ENCODE data around the gene TECPR1. TPM values are rescaled to one million over a fixed set of nuclear protein-coding genes. Genes with fewer than 3 reads are reported as not detected.

Gene TECPR1
- total RNA-seq, 4 donors from 2014 or later, result 19.6 to 61.8 (median 26.3) TPM

DNA sequence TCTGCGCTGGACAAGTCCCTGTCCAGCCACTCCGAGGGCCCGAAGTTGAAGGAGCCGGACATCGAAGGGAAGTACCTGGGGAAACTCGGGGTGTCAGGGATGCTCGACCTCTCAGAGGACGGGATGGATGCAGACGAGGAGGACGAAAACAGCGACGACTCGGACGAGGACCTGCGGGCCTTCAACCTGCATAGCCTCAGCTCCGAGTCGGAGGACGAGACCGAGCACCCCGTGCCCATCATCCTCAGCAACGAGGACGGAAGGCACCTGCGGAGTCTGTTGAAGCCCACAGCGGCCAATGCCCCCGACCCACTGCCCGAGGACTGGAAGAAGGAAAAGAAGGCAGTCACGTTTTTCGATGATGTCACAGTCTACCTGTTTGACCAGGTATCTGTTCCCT lies 57.8 kb downstream of the TECPR1 start:
- 96 to 97% methylated on average over 27 to 28 of the region's 28 CpGs for WGBS, 2 donors
- intact Hi-C loops (cut with DNase I), result no loop called here
- H3K36me3 ChIP-seq, result peaks cover 32 to 41% of the 10 kb centered on the region in 2 donors

DNA sequence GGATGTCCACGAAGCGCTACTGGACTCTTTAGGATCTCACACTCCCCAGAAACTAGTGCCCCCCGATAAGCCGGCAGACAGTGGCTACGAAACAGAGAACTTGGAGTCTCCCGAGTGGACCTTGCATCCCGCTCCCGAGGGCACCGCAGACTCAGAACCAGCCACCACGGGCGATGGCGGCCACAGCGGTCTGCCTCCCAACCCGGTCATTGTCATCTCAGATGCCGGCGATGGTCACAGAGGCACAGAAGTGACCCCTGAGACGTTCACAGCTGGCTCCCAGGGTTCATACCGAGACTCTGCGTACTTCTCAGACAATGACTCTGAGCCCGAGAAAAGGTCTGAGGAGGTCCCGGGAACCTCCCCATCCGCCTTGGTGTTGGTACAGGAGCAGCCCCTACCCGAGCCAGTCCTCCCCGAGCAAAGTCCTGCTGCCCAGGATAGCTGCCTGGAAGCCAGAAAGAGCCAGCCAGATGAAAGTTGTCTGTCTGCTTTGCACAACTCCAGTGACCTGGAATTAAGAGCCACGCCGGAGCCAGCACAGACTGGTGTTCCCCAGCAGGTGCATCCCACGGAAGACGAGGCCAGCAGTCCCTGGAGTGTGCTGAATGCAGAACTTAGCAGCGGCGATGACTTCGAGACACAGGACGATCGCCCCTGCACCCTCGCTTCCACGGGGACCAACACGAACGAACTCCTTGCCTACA lies 58.4 kb downstream of the TECPR1 start:
- no peak for TF ChIP-seq POLR2A (IDR thresholded peaks at IDR 0.05)
- TF ChIP-seq, protein P1, sequence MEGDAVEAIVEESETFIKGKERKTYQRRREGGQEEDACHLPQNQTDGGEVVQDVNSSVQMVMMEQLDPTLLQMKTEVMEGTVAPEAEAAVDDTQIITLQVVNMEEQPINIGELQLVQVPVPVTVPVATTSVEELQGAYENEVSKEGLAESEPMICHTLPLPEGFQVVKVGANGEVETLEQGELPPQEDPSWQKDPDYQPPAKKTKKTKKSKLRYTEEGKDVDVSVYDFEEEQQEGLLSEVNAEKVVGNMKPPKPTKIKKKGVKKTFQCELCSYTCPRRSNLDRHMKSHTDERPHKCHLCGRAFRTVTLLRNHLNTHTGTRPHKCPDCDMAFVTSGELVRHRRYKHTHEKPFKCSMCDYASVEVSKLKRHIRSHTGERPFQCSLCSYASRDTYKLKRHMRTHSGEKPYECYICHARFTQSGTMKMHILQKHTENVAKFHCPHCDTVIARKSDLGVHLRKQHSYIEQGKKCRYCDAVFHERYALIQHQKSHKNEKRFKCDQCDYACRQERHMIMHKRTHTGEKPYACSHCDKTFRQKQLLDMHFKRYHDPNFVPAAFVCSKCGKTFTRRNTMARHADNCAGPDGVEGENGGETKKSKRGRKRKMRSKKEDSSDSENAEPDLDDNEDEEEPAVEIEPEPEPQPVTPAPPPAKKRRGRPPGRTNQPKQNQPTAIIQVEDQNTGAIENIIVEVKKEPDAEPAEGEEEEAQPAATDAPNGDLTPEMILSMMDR (IDR thresholded peaks at IDR 0.05), result no peak
- H3K4me1 ChIP-seq, result no peaks in the 10 kb centered on the region
- no peak for DNase-seq
- H3K27me3 ChIP-seq, result no peaks in the 10 kb centered on the region
- intact Hi-C loops (cut with DNase I), result no loop called here
- 98 to 99% methylated on average over 14 to 35 of the region's 37 CpGs for WGBS, 2 donors
- H3K36me3 ChIP-seq, result peaks cover 32 to 41% of the 10 kb centered on the region in 2 donors
- no peaks in the 10 kb centered on the region for H3K9me3 ChIP-seq
- H3K4me3 ChIP-seq (replicated peaks in 1 of 3), result no peak overlapping the region
- H3K27ac ChIP-seq, result no peak overlapping the region

More for the DNA sequence above, 57.8 kb downstream of the TECPR1 start:
- no peaks in the 10 kb centered on the region for H3K9me3 ChIP-seq
- DNase-seq, result no peak
- H3K27me3 ChIP-seq, result no peaks in the 10 kb centered on the region
- H3K4me1 ChIP-seq, result no peaks in the 10 kb centered on the region
- no peak for TF ChIP-seq POLR2A (IDR thresholded peaks at IDR 0.05)
- TF ChIP-seq, protein P1 (IDR thresholded peaks at IDR 0.05), result no peak
- H3K4me3 ChIP-seq (replicated peaks in 1 of 3), result no peak overlapping the region
- no peak overlapping the region for H3K27ac ChIP-seq

DNA sequence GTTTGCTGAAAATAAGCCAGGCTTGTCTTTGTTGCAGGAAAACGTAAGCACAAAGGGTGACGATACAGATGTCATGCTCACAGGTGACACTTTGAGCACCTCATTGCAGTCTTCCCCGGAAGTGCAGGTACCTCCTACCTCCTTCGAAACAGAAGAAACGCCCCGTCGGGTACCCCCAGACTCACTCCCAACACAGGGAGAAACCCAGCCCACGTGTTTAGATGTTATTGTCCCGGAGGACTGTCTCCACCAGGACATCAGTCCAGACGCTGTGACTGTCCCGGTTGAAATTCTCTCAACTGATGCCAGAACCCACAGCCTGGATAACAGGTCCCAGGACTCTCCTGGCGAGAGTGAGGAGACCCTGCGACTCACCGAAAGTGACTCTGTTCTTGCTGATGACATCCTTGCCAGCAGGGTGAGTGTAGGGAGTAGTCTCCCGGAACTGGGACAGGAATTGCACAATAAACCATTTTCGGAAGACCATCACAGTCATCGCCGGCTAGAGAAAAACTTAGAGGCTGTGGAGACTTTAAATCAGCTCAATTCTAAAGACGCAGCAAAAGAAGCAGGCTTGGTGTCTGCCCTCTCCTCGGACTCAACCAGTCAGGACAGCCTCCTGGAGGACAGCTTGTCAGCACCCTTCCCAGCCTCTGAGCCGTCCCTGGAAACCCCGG lies 59.1 kb downstream of the TECPR1 start:
- WGBS, 2 donors, result 87 to 95% methylated on average over 21 to 22 of the region's 22 CpGs
- no peak for TF ChIP-seq POLR2A (IDR thresholded peaks at IDR 0.05)
- TF ChIP-seq, protein P1 (IDR thresholded peaks at IDR 0.05), result no peak

DNA sequence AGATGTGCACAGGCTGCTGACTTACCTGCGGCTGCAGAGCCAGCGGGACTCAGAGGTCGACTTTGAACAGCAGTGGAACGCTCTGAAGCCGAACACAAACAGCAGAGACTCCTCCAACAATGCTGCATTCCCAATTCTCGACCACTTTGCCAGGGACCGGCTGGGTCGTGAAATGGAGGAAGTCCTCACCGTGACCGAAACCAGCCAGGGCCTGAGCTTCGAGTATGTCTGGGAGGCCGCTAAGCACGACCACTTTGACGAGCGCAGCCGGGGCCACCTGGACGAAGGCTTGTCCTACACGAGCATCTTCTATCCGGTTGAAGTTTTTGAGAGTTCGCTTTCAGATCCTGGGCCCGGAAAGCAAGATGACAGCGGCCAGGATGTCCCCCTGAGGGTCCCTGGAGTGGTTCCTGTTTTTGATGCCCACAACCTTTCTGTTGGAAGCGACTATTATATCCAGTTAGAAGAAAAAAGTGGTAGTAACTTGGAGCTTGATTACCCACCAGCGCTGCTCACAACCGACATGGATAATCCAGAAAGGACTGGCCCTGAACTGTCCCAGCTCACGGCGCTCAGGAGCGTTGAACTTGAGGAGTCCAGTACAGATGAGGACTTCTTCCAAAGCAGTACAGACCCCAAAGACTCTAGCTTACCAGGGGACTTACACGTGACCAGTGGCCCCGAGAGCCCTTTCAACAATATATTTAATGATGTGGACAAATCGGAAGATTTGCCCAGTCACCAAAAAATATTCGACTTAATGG lies 60.2 kb downstream of the TECPR1 start:
- intact Hi-C loops (cut with DNase I), result no loop called here
- Histone ChIP-seq H3K4me3 (replicated peaks in 1 of 3) (no peak overlapping the region), H3K9me3 (no peaks in the 10 kb centered on the region), H3K36me3 (peaks cover 32 to 41% of the 10 kb centered on the region in 2 donors), H3K4me1 (no peaks in the 10 kb centered on the region), H3K27me3 (no peaks in the 10 kb centered on the region), H3K27ac (no peak overlapping the region)
- TF ChIP-seq, protein P1 (IDR thresholded peaks at IDR 0.05), result no peak
- DNase-seq, result no peak
- 96 to 97% methylated on average over 32 of the region's 32 CpGs for WGBS, 2 donors

More for the DNA sequence above, 59.1 kb downstream of the TECPR1 start:
- intact Hi-C loops (cut with DNase I), result no loop called here
- Histone ChIP-seq H3K4me3 (replicated peaks in 1 of 3) (no peak overlapping the region), H3K27me3 (no peaks in the 10 kb centered on the region), H3K27ac (no peak overlapping the region), H3K4me1 (no peaks in the 10 kb centered on the region), H3K36me3 (peaks cover 32 to 41% of the 10 kb centered on the region in 2 donors), H3K9me3 (no peaks in the 10 kb centered on the region)
- no peak for DNase-seq
